ENCODE results near the gene HMGCL. TPM values are rescaled to one million over a fixed set of nuclear protein-coding genes. Genes with fewer than 3 reads are reported as not detected.
"Not testable (repeated sequence)": the region's sequence is repeated elsewhere in the genome, so short reads cannot be mapped to it uniquely, and the experiment has no call there.

The HMGCL gene
- polyA plus RNA-seq, 4 donors, result 21.2 to 77.3 (median 64.7) TPM

GRCh38 chr1:23827717-23828116, 2.5 kb upstream of the HMGCL start:
- DNase-seq (ENCODE audit: low read depth in 4 of 4, low spot score in 3 of 4), result no peak

- not testable (repeated sequence) for DNase-seq (ENCODE audit: low read depth in 4 of 4, low spot score in 3 of 4)
These were observed 1.4 kb upstream of the HMGCL start for GRCh38 chr1:23826590-23826989.

GRCh38 chr1:23825762-23826522, 713 bp upstream of the HMGCL start:
- no peak for DNase-seq (ENCODE audit: low read depth in 4 of 4, low spot score in 3 of 4)

GRCh38 chr1:23824711-23825075, 536 bp downstream of the HMGCL start:
- DNase-seq (ENCODE audit: low read depth in 4 of 4, low spot score in 3 of 4), result no peak

- DNase-seq (ENCODE audit: low read depth in 4 of 4, low spot score in 3 of 4), result no peak
These were observed 1.5 kb downstream of the HMGCL start for GRCh38 chr1:23823767-23824166.

- no peak for DNase-seq (ENCODE audit: low read depth in 4 of 4, low spot score in 3 of 4)
These were observed 7.6 kb downstream of the HMGCL start for GRCh38 chr1:23817633-23818032.

- no peak for DNase-seq (ENCODE audit: low read depth in 4 of 4, low spot score in 3 of 4)
These were observed 8.3 kb downstream of the HMGCL start for GRCh38 chr1:23816906-23817305.

- no peak for DNase-seq (ENCODE audit: low read depth in 4 of 4, low spot score in 3 of 4)
These were observed 8.9 kb downstream of the HMGCL start for GRCh38 chr1:23816361-23816760.

- DNase-seq (ENCODE audit: low read depth in 4 of 4, low spot score in 3 of 4), result no peak
These were observed 11.2 kb downstream of the HMGCL start for GRCh38 chr1:23814016-23814415.

- DNase-seq (ENCODE audit: low read depth in 4 of 4, low spot score in 3 of 4), result no peak
These were observed 14.2 kb downstream of the HMGCL start for GRCh38 chr1:23810818-23811540.

GRCh38 chr1:23809751-23810171, 15.5 kb downstream of the HMGCL start:
- no peak for DNase-seq (ENCODE audit: low read depth in 4 of 4, low spot score in 3 of 4)

GRCh38 chr1:23807453-23807852, 17.8 kb downstream of the HMGCL start:
- DNase-seq (ENCODE audit: low read depth in 4 of 4, low spot score in 3 of 4), result no peak

GRCh38 chr1:23806280-23806679, 18.9 kb downstream of the HMGCL start:
- DNase-seq (ENCODE audit: low read depth in 4 of 4, low spot score in 3 of 4), result no peak

GRCh38 chr1:23805025-23805424, 20.2 kb downstream of the HMGCL start:
- no peak for DNase-seq (ENCODE audit: low read depth in 4 of 4, low spot score in 3 of 4)

- DNase-seq (ENCODE audit: low read depth in 4 of 4, low spot score in 3 of 4), result no peak
These were observed 20.9 kb downstream of the HMGCL start for GRCh38 chr1:23804183-23804835.

GRCh38 chr1:23803674-23804073, 21.6 kb downstream of the HMGCL start:
- no peak for DNase-seq (ENCODE audit: low read depth in 4 of 4, low spot score in 3 of 4)

GRCh38 chr1:23802809-23803342, 22.4 kb downstream of the HMGCL start:
- not testable (repeated sequence) for DNase-seq (ENCODE audit: low read depth in 4 of 4, low spot score in 3 of 4)

- DNase-seq (ENCODE audit: low read depth in 4 of 4, low spot score in 3 of 4), result no peak
These were observed 23.4 kb downstream of the HMGCL start for GRCh38 chr1:23801876-23802275.

- no peak for DNase-seq (ENCODE audit: low read depth in 4 of 4, low spot score in 3 of 4)
These were observed 23.9 kb downstream of the HMGCL start for GRCh38 chr1:23801338-23801748.

GRCh38 chr1:23800400-23801337, 24.6 kb downstream of the HMGCL start, which contains the start of gene GALE:
Gene GALE (minus strand): TSS chr1:23800754. CDS start chr1:23799007, 1,747 bp downstream.
- DNase-seq (ENCODE audit: low read depth in 4 of 4, low spot score in 3 of 4), result peak; percentile 85 to 93 (median 87)

Data from left renal pelvis (tissue), 4 donors.